Esophagus (tissue), 2 donors: ENCODE measurements around the gene CCBE1. TPM values are rescaled to one million over a fixed set of nuclear protein-coding genes. Genes with fewer than 3 reads are reported as not detected.
"Not testable (repeated sequence)": the region's sequence is repeated elsewhere in the genome, so short reads cannot be mapped to it uniquely, and the experiment has no call there.

Experiments used
- H3K27ac ChIP-seq, 2 donors: one replicate each; pipeline ENCODE4 v1.5.1; 2013; ENCODE audit warnings: low read depth in 2 of 2, mild to moderate bottlenecking in 2 of 2, inconsistent platforms in 1 of 2, low read length in 1 of 2, moderate library complexity in 1 of 2
- H3K27me3 ChIP-seq, 2 donors: one replicate each; pipeline ENCODE4 v1.6.1; 2013; ENCODE audit warnings: low read length in 2 of 2, control low read depth in 1 of 2, mild to moderate bottlenecking in 1 of 2; ENCODE audit not compliant: insufficient read depth in 2 of 2, control insufficient read depth in 1 of 2
- H3K36me3 ChIP-seq, 2 donors: one replicate each; pipeline ENCODE4 v1.6.1; 2013; ENCODE audit warnings: low read length in 1 of 2; ENCODE audit not compliant: control insufficient read depth in 2 of 2, insufficient read depth in 2 of 2
- H3K4me1 ChIP-seq, 2 donors: one replicate each; pipeline ENCODE4 v1.6.1; 2013; ENCODE audit warnings: low read length in 1 of 2; ENCODE audit not compliant: control insufficient read depth in 2 of 2, insufficient read depth in 2 of 2
- H3K4me3 ChIP-seq, 2 donors: one replicate each; pipeline ENCODE4 v1.5.1; 2013; ENCODE audit warnings: low read length in 2 of 2, mild to moderate bottlenecking in 2 of 2, low read depth in 1 of 2, moderate library complexity in 1 of 2
- H3K9me3 ChIP-seq, 2 donors: one replicate each; pipeline ENCODE4 v1.6.1; 2013; ENCODE audit warnings: mild to moderate bottlenecking in 2 of 2, low read depth in 1 of 2, low read length in 1 of 2, moderate library complexity in 1 of 2; ENCODE audit not compliant: control insufficient read depth in 2 of 2, insufficient read depth in 1 of 2
- WGBS, 2 donors: extraction: QIAGEN DNeasy Blood & Tissue Kit; methylation state at CpG; one replicate each; pipeline ENCODE4 v1.1.7; 2013; 5-methylcytosine and 5-hydroxymethylcytosine counted together
- polyA plus RNA-seq, 2 donors: library from polyadenylated mRNA; stranded (reverse); fragments of 200-250 nt; gene quantifications; one replicate each; pipeline ENCODE4 v1.2.3, GENCODE V29; 2013
- donor health status: healthy with polysubstance abuse.
- donor health status: Bipolar disorder and iron deficiency.

CCBE1 gene
- polyA plus RNA-seq, 2 donors, result 0.18 to 0.34 TPM

DNA sequence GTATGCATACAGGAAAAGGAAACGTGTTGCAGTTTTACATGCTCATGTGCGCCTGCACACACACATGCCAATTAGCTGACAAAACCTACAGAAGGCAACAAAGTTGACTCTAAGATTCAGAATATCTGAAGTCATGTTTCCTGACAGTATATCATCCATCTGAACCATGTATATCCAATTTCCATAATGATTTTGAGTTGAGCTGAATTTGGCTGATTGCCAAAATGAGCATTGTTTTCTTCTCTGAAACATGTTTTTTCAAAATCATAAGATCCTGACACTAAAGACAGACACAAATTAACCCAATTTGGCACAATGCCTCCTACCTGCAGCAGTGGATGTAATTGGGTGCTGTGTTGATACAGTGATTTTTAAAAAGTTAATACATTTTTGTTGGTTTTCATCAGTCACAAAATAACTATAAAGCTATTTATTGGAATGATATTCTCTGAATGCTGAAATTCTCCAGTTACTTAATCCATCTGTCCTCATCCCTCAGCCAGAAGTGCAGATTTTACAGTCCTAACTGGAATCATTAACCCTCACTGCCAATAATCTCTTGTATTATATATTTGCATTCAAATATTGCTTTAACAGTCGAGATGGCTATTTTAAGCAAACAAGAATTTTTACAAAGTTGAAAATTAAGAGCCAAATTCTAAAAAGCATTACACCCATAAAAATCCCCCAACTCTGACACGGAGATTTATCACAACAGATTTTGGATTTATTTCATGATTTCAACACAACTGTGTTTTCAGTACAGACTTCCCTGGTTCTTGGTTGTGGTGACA lies 176.5 kb downstream of the CCBE1 start:
- H3K27me3 ChIP-seq, result peaks cover 0 to 4% of the 10 kb centered on the region in 2 donors
- H3K4me1 ChIP-seq, result no peaks in the 10 kb centered on the region
- H3K9me3 ChIP-seq, result no peaks in the 10 kb centered on the region
- 77 to 78% methylated on average over 4 of the region's 4 CpGs for WGBS, 2 donors
- H3K36me3 ChIP-seq, result no peaks in the 10 kb centered on the region
- no peak overlapping the region for H3K27ac ChIP-seq
- no peak overlapping the region for H3K4me3 ChIP-seq

DNA sequence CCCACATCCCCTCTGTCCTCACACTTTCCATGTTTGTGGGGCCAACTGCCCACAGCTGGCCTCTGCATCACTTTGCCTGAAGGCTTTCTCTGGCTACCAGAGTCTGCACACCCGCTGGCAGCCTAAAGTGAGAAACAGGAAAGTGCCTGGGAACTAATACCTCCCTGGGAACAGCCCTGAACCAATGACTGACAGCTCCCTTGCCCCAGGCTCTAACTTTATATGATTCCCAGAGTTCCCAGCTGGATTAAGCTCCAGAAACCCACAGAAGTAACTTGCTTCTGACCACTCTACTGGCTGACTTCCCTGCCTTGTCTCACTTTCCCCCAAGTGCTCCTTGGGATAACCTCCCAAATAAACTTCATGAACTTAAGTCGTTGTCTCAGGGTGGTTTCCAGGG lies 178.5 kb downstream of the CCBE1 start:
- Histone ChIP-seq H3K4me3 (no peak overlapping the region), H3K4me1 (peaks cover 0 to 2% of the 10 kb centered on the region in 2 donors), H3K9me3 (no peaks in the 10 kb centered on the region), H3K36me3 (no peaks in the 10 kb centered on the region), H3K27me3 (peaks cover 0 to 4% of the 10 kb centered on the region in 2 donors), H3K27ac (no peak overlapping the region)
- WGBS, 2 donors, result 57 to 70% methylated on average over 2 of the region's 2 CpGs

DNA sequence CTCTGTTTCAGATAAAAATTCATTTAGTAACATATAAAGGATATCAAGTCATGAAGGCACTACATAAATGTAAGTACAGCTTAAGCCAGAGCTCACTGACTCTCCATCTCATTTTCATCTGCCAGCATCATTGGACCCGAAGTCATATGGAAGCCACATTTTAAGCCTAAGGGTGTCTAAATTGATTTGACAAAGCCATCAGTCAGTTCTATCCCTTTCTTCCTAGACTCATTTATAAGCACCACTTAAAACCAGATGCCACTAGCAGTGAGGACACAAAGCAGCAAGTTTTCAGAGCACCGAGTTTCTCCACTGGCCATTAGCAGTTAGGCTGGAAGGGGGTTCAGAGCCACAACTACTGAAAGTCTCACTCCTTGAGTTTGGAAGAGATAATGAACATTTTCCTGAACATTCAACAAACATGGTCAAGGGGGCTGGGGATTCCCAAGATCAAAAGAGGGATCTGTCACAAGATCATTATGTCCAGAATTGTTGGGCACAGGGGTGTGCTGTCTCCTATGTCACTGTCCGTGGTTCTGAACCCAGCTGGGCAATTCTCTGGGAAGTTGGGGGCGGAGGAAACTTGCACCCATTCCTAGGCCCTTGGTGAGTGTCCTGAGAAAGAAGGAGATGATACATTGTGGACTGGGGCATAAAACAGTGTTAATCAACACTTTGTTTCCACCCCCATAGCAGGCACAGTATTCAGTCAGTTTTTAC lies 179.6 kb downstream of the CCBE1 start:
- peaks cover 0 to 3% of the 10 kb centered on the region in 2 donors for H3K4me1 ChIP-seq
- WGBS, 2 donors, result 70 to 75% methylated on average over 4 of the region's 4 CpGs
- no peak overlapping the region for H3K27ac ChIP-seq
- H3K36me3 ChIP-seq, result no peaks in the 10 kb centered on the region
- H3K4me3 ChIP-seq, result no peak overlapping the region
- H3K9me3 ChIP-seq, result no peaks in the 10 kb centered on the region
- peaks cover 0 to 4% of the 10 kb centered on the region in 2 donors for H3K27me3 ChIP-seq

DNA sequence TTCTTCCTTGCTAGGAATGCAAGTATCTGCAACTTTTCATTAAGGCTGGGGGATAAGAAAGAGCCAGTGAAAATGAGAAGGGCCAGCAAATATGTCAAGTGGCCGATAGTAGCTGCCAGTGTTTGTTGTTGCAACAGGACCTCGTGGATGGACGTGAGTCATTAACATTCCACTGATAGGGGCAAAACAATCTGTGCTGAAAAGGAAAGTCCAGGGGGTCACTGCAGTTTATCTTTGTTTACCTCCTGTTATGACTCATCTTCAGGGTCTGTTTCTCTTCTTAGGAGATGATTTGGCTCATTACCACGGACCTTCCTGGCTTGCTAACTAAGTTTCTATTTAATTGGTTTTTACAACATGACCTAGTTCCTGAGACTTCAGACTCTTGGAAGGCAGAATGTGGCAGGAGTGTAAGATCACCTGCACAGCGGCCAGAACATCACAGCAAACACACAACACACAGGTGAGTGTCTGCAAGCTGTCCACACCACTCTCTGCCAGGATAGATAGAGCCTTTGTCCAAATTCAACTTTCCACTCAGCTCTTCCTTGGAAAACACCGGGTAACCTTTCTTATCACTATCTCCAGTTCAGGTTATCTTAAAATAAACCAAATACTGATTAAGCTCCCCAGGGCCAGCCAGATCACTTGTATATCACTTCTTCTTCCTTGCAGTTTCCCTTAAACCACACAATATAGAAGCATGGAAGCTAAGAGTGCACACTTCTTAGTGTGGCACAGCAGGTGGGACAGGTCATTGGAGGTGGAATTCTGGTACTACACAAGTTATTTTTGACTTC lies 180.7 kb downstream of the CCBE1 start:
- Histone ChIP-seq H3K9me3 (no peaks in the 10 kb centered on the region), H3K27me3 (peaks cover 0 to 4% of the 10 kb centered on the region in 2 donors), H3K36me3 (no peaks in the 10 kb centered on the region), H3K27ac (no peak overlapping the region), H3K4me3 (no peak overlapping the region), H3K4me1 (peaks cover 0 to 6% of the 10 kb centered on the region in 2 donors)
- 12 to 13% methylated on average over 6 of the region's 6 CpGs for WGBS, 2 donors

DNA sequence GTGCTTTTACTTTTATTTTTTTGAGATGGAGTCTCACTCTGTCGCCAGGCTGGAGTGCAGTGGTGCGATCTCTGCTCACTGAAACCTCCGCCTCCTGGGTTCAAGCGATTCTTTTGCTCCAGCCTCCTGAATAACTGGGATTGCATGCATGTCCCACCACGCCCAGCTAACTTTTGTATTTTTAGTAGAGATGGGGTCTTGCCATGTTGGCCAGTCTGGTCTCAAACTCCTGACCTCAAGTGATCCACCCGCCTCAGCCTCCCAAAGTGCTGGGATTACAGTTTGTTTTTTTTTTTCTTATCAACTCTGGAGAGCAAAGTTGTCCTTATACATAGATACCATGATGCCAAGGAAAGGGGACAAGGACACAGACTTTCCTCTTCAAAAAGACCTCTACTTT lies 181.3 kb downstream of the CCBE1 start:
- WGBS, 2 donors, result 82 to 90% methylated on average over 6 of the region's 6 CpGs
- H3K27me3 ChIP-seq, H3K4me1 ChIP-seq, H3K9me3 ChIP-seq, H3K27ac ChIP-seq, H3K36me3 ChIP-seq, H3K4me3 ChIP-seq: not testable (repeated sequence)

DNA sequence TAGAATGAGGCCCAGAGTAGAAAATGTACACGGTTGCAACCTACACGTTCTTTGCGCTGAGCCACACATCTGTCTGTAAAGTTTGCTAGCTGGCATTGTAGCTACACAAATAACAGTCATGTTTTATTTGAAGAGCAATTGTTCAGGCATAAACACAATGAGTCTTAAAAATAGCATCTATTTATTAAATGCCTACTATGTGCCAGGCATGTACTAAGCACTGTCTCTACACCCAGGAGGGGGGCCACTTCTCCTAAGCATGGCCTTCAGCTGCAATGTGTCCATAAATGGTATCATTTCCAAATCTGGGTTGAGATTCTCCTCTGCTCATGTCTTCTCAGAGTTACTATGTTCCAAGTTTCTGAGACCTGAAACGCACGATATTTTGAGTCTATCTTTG lies 182.1 kb downstream of the CCBE1 start:
- H3K4me1 ChIP-seq, result peaks cover 0 to 6% of the 10 kb centered on the region in 2 donors
- peaks cover 0 to 4% of the 10 kb centered on the region in 2 donors for H3K27me3 ChIP-seq
- no peaks in the 10 kb centered on the region for H3K9me3 ChIP-seq
- 80 to 84% methylated on average over 5 of the region's 5 CpGs for WGBS, 2 donors
- H3K27ac ChIP-seq, result no peak overlapping the region
- H3K4me3 ChIP-seq, result no peak overlapping the region
- H3K36me3 ChIP-seq, result no peaks in the 10 kb centered on the region

DNA sequence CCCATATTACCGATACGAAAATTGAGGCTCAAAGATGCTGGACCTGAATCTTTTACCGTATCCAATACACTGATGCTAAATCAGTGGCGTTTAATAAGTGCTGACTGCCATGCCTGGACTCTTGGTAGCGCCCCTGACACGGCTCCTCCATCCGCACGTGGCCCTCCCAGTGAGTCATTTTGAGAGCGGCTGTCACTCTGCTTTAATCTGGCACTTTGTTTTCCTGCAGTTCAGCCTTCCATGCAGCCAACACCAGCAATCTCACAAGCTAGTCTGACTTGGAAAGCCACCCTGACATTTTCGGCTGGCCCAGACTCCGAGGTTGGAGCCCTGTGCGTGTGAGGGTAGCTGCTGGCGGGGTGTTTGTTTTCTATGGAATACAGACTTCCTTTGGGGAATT lies 183.0 kb downstream of the CCBE1 start:
- H3K4me1 ChIP-seq, result peaks cover 0 to 6% of the 10 kb centered on the region in 2 donors
- H3K4me3 ChIP-seq, result no peak overlapping the region
- no peaks in the 10 kb centered on the region for H3K9me3 ChIP-seq
- 32 to 41% methylated on average over 13 of the region's 13 CpGs for WGBS, 2 donors
- peaks cover 0 to 4% of the 10 kb centered on the region in 2 donors for H3K27me3 ChIP-seq
- H3K36me3 ChIP-seq, result no peaks in the 10 kb centered on the region
- no peak overlapping the region for H3K27ac ChIP-seq

DNA sequence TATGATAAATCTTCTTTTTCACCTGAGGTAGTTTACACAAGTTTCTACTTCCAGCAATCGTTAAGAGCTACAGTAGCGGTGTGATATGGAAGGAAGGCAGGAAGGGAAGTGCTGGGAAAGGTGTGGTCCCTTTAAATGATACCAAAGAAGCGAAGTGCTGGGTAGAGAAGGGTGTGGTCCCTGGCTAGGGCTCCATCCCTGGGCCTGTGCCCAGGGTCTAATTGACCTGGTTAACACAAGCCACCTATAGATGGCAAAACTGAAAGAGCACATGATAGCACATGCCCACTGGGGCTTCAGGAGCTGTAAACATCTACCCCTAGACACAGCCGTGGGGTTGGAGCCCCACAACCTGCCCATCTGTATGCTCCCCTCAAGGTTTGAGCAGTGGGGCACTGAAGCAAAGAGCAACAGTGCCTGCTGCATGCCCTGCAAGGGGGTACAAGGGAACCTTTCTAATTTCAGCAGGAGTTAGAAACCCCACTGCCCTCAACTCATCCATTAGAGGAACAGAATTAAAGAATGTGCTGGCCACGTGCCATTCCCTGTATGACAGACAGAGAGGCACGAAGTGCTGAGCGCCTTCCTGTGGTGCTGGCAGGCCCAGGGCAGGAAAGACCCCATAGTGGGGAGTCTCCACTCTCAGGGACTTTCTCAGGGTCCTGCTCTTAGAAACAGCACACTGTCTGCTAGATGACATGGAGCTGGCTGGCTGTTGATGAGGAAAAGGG lies 185.0 kb downstream of the CCBE1 start:
- 35 to 46% methylated on average over 7 of the region's 7 CpGs for WGBS, 2 donors

More for the DNA sequence above, 185.0 kb downstream of the CCBE1 start:
- no peaks in the 10 kb centered on the region for H3K27me3 ChIP-seq
- H3K27ac ChIP-seq, result no peak overlapping the region
- no peaks in the 10 kb centered on the region for H3K36me3 ChIP-seq
- H3K4me3 ChIP-seq, result no peak overlapping the region
- H3K9me3 ChIP-seq, result no peaks in the 10 kb centered on the region
- peaks cover 0 to 6% of the 10 kb centered on the region in 2 donors for H3K4me1 ChIP-seq
